Effector CD4-positive, alpha-beta T cell (primary cell): Measurements from ENCODE around the gene NRCAM.
"Not testable (repeated sequence)": the region's sequence is repeated elsewhere in the genome, so short reads cannot be mapped to it uniquely, and the experiment has no call there.

Source experiments
- DNase-seq: peaks from one replicate; pipeline ENCODE4 v3.0.0-alpha.2; 2020

NRCAM gene

DNA sequence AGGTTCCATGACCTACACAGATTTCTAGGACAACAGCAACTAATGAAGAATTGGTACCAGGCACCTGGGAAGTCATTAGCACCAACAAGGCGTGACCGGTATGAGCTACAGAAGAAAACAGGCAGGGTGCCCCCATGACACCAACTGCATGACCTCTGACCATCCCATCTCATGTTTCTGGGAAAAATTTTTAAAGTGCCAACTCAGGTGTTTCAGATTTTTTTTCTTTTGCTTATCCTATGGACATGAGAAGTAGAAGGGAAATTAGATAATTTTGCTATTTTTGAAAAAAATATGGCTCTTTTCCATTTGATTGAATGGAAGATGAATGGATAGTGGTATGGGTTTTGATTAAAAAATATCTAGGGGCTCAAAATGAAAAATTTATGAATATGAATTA, 154.8 kb downstream of the NRCAM start:
- no peak for DNase-seq

DNA sequence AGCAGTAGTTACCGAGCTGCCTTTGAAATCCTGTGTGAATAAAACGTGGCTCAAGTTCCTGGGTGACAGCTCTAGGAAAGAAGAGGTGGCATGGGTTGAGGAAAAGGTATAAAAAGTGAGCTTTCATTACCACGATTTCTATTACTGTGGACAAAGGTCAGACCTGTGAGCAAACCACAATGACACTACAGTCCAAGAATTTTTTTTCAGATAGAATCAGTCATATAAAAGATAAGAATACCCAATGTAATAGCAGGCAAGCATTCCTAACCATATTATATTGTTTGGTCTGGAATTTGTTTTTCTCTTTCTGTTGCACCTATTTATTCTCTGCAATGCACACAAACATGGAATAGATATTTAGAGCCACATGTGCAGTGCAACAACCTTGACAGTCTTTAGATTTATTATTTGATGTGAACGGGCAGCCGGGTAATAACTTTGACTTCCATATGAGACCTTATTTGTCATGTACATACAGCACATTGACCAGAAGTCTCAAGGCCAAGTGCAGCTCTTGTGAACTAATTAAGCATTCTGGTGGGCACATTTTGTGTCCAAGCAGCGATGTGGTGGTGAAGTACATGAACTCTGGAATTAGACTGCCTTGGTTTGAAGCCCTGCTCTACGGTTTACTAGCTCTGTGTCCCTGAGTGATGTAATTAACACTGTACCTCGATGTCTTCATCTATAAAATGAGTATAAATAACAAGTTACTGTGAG, 156.8 kb downstream of the NRCAM start:
- DNase-seq = no peak

DNA sequence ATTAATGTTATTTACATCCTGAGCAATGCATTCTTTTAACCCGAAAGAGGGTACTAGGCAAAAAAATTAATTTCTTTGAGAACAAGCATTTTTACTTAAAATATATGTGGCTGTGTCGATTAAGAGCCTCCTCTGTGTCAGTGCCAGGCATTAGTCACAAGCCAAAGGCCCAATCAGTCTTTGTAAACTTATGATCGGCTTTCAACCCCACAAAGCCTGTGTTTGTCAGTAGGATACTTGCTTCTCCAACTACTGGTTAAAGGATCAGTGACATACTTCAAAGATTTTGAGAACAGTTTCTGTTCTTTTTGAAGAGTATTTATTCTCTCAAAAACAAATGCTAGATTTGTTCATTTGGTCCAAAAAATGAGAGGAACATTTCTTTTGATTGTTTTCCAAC, 159.3 kb downstream of the NRCAM start:
- DNase-seq = no peak

DNA sequence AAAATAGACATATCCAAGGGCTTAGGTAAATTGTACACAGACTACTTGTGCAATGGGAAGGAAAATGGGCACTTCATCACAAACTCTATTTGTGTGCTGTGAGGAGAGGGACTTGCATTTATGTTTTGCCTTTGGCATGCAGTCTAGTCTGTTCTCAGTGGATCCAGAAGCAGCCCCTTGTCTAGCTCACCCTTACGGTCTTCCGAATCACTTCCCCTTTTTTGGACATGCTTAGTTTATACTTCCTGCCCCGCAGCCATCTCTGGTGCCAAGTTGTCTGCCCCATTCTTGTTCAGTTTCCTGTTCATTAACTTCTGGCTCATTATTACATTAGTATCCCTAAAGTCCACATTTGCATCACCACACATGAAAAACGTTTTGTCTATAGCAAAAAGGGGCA, 161.6 kb downstream of the NRCAM start:
- DNase-seq = no peak

DNA sequence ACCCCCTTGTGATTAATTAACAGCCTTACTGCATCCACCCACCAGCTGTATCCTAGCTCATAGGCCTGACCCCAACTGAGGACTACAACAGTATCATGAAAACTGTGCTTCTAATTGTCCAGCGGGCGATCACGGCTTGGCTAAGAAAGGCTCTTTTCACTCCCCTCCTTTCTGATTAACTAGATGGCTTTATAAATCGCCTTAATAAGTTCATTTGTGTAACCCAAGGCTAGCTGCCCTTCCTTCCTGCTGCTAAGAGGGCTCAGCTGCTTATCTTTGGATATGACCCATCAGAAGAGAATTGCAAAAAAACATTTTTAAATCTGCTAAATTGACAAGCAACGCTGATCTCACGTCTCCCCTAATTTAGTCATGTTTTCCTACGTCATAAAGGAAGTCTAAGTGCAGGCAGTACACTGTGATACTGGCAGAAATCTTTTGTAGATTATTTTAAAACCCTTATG, 163.1 kb downstream of the NRCAM start:
- no peak for DNase-seq

DNA sequence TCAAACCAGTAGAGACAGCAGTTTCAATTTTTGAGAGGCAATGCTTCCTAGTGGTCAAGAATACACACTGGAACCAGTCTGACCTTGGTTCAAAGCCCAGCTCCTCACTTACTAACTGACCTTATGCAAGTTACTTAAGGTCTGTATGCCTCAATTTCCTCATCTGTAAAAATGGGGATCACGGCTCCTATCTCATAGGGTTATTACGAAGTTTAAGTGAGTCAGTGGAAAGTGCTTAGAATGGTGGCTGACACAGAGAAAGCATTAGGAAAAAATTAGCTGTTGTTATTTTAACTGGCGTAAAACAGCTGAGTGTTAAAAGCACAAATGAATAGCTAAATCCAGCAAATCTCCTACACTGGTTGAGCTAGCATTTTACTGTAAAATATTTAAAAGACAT, 163.7 kb downstream of the NRCAM start:
- DNase-seq = no peak

DNA sequence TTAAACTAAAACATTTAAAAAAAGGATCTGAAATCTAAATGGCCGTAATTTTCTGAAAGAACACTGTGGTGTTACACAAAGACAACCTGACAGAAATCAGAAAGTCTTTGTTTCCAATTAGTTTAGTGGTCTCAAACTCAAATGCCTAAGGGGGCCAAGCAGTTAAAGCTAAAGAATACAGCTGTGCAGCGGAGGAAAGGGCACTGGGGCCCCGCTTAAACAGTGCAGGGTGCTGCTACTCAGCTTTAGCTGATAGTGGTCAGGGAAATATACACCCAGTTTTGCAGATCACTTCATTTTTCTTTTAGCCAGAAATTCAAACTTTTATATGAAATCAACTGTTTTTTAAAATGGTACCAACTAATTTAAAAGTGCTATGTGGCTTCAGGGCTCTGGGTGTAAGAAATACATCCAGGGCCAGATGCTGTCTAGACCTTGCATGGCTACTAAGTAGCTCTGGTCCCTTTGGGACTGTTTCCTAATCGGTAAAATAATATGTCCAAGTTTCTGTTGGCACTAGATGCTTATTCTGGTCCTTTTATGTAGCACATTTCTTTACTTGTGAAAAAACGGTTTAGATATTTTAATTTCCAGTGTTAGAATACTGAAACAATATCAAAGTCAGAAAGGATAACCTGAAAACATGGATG, 164.3 kb downstream of the NRCAM start:
- no peak for DNase-seq

DNA sequence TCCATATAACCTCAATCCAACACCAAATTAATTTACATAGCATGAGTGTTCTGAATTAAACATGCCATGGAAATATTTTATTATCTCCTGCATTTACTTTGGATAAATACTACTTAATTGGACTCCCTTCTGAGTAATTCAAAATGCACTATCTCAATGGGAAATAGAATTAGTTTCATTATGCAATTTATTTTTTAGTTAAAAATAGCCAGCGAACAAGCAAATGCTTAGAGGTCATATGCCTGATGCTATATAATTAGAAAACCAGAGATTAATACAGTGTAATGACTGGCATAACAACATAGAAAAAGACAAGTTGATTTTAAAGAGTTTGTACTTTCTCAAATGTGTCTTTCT, 165.1 kb downstream of the NRCAM start:
- DNase-seq = no peak

DNA sequence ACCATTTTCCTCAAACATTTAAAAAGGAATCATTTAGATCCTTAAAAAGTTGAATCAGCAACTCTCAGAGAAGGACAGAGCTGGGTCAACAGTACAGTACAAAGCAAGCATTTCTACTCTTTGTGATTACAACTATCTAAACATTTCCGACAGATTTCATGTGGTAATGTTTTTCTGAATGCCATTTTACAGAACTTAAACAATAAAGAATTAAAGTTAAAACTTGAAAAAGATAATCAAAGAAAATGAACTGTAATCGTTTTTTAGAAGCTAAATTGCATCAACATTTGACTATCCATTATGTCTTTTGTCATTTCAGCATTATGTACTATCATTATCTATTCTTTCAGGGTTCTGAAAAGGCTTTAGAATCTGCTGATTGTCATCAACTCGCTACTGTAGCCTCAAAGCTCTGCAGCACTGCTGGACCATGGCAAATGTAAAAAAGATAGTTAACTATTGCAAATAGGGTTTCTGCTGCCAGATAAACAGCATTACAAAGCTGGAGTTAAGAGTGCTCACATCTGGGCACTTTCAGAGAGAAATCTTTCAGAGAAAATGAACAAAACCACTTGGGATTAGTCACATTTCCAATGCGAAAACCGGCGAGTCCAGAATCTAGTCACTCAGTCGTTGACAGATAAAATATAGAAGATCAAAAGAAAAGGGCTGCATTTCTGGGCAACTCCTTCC, 165.6 kb downstream of the NRCAM start:
- no peak for DNase-seq

DNA sequence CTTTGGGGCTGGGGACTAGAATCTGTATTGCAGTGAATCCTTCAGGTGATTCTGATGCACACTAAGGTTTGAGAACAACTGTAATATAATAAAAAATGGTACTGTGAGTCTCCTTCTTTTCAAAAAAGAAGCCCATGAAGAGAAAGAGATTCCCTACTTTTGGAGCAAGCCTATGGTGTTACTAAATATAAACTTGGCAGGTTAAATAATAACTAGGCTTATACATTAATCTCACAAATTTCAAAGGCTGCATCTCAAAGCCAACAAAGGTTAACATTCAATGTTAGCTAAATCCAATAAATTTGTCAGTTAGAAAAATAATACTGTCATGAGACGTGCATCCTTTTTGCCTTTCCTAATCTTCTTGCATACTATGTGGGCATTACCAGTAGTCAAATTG, 166.4 kb downstream of the NRCAM start:
- DNase-seq = no peak

DNA sequence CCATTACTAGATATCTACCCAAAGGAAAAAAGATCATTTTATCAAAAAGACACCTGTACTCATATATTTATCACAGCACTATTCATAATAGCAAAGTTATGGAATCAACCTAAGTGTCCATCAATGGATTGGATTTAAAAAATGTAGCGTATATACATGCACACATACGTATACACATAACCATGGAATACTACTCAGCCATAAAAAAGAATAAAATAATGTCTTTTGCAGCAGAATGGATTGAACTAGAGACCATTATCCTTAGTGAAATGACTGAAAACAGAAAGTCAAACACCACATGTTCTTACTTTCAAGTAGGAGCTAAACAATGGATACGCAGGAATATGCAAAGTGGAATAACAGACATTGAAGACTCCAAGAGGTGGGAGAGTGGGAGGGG, 168.4 kb downstream of the NRCAM start:
- DNase-seq = no peak

DNA sequence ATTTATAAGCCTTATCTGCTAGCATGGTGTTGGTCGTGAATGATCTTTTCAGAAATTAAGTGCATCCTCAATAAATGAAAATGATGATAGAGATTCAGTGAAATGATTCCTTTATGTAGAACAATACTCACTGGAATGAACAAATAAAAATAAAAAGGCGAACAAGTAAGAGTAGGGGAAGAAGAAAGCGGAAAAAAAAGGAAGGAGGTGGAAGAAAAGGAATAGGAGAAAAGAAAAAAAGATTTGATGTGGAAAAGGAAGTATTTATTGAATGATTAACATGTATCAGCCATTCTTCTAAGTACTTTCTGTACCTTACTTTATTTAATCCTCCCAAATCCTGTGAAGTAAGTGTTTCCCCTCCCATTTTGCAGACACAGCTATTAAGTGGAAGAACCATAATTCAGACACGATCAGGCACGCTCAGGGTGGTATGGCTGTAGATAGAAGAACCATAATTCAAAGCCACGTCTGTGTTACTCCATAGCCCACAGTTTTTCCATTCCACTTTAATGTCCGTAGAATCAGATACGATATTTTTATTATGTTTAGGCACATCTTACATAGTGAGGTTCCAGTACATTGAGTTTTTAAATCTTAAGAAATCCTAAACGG, 169.8 kb downstream of the NRCAM start:
- no peak for DNase-seq

DNA sequence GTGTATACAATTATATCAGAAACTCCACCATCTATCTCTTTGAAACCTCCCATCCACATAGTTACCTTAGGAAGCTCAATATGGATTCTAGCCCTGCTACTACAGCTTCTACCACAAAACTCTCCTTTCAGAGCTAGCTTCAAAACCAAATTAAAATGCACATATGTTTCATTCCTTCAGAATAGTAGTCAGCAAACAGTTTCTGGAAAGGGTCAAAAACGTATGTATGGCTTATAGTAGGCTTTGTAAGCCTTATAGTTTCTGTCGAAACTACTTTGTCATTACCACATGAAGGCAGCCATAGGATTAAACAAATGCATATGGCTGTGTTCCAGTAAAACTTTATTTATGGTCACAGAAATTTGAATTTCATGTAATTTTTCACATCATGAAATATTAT, 170.5 kb downstream of the NRCAM start:
- no peak for DNase-seq

DNA sequence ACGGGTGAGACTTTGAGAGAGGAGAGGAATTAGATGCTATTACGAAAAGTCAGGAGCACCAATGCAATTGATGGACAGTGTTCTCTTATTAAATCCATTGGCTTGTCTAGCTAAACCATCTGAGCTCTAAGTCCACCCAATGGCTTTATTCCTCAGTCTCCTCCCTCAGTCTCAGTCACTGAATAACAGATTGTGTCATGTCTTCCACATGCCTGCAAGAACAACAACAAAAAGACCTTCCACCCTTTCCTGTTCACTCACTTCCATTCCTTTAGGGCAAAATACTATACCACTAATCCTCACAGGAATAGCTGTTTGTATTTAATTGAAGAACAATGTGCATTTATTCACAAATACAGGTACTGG, 171.2 kb downstream of the NRCAM start:
- no peak for DNase-seq

DNA sequence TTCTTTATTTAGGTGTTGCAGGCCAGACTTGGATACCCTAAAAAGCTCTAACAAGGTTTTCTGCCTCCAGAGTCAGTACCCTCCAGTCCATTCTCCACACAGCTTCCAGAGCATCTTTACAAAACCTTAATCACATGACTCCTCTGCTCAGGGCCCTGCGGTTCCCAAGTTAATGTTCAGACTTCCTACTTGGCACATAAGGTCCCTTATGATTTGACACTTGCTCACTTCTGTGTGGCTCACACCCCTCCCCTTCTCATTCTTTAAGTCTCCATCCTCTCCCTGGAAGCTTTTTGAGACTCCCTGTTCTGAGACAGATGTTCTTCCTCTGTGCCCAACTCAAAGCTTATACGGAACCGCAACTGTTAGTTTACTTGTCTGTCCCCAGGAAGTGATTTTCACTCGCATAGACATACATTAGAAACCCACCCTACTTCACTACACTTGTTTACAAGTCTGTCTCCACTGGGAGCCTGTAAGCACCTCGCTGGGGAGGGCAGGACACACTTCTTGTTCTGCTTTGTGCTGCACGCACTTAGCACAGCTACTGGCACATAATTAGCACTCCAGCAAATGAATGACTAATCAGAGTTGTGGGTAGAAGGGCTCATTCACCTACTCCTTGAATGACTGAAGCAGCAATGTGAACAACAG, 171.8 kb downstream of the NRCAM start:
- no peak for DNase-seq

DNA sequence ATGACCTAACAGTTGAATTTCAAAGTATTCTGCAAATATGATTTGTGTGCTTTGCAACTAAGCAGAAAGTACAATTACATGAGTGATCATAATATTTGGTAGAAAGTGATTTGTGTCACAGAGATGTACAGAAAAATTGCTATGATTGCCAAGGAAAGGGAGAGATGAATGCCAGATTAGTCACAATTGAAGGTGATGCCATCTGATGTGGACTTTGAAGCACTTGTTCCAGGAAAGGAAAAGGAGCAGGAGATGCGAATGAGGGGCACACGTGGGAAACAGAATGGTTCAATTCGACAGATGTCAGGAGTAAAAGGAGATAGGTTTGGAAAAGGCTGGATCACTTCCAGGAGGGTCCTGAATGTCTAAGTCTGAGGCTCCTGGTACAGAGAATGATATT, 173.0 kb downstream of the NRCAM start:
- no peak for DNase-seq

DNA sequence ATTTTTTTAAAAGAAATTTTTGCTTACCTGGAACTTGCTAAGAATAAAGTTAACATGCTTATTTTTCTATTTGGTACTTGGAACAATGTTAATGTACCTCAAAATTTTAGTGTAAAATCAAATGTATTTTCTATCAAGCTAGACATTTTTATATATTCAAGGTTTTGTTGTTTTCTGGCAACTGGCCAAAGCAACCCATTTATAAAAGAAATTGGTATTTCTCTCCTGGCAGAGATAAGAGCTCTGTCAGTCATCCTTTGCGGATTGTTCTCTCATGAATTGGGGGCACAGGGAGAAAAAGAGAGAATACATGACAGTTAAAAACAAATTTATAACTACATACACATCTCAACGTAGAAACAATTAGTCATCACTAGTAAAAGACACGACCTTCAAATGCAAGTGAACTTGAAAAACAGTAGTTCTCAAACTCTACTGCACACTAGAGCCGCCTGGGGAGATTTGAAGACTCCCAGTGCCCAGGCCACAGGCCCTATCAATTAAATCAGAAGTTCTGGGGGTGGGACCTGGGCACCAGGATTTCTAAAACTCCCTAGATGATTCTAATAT, 173.7 kb downstream of the NRCAM start:
- DNase-seq = no peak

DNA sequence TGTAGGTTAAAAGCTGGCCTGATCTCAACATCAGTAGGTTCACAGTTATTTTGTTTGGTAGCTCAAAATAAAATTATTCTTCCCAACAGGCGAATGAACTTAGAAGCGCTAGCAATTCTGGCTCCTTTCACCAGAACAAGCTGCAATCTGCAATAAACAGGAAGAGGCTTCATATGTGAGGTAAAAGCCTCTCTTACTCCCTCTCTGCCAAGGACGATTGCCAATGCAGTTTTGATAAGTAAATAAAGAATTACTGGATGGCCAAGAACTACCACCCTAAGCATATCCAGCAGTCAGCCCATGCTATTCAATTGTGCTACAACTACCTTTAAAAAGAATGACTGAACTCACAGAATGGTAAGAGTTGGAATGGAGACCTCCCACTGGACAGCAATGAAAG, 176.1 kb downstream of the NRCAM start:
- no peak for DNase-seq

DNA sequence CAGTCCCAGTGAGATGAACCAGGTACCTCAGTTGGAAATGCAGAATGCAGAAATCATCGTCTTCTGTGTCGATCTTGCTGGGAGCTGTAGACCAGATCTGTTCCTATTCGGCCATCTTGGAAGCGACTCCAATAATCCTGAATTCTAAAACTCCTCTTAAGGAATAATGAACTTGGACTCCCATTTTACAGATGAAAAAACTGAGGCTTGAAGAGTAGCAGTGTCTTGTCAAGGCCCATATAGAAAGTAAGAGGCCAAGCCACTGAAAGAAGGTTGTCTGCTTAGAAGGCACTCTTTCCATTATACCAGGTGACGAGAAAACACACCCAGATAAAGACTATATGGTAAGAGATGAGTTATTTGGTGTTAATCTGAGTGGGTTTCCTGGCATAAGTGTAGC, 177.5 kb downstream of the NRCAM start:
- no peak for DNase-seq

DNA sequence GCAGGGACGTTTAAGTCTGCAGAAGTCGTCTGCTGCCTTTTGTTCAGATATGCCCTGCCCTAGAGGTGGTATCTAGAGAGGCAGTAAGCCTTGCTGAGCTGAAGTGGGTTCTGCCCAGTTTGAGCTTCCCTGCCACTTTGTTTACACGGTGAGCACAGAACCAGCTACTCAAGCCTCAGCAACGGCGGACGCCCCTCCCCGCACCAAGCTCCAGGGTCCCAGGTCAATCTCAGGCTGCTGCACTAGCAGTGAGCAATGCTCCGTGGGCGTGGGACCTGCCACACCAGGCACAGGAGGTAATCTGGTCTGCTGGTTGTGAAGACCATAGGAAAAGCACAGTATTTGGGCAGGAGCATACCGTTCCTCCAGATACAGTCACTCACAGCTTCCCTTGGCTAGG, 178.0 kb downstream of the NRCAM start:
- DNase-seq = no peak

DNA sequence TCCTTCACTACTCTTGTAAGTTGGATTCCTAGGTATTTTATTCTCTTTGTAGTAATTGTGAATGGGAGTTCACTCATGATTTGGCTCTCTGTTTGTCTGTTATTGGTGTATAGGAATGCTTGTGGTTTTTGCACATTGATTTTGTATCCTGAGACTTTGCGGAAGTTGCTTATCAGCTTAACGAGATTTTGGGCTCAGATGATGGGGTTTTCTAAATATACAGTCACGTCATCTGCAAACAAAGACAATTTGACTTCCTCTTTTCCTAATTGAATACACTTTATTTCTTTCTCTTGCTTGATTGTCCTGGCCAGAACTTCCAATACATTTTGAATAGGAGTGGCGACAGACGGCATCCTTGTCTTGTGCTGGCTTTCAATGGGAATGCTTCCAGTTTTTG, 181.8 kb downstream of the NRCAM start:
- not testable (repeated sequence) for DNase-seq

DNA sequence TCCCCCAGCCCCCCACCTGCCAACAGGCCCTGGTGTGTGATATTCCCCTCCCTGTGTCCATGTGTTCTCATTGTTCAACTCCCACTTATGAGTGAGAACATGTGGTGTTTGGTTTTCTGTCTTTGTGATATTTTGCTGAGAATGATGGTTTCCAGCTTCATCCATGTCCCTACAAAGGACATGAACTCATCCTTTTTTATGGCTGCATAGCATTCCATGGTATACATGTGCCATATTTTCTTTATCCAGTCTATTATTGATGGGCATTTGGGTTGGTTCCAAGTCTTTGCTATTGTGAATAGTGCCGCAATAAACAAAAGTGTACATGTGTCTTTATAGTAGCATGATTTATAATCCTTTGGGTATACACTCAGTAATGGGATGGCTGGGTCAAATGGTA, 183.3 kb downstream of the NRCAM start:
- not testable (repeated sequence) for DNase-seq
